ENCODE data around the gene CCSAP. TPM values are rescaled to one million over a fixed set of nuclear protein-coding genes. Genes with fewer than 3 reads are reported as not detected.

Gene CCSAP
- total and polyA plus RNA-seq, 11 donors: 0.94 to 6.2 (median 2.5) TPM

- intact Hi-C loops (cut with DNase I): no loop called here
- Histone ChIP-seq H3K36me3 (no peaks in the 10 kb centered on the region), H3K4me1 (peaks cover 0 to 6% (median 0%) of the 10 kb centered on the region in 12 donors), H3K27me3 (peaks cover 0 to 15% (median 0%) of the 10 kb centered on the region in 9 donors), H3K27ac (no peak overlapping the region), H3K4me3 (no peak overlapping the region), H3K9me3 (no peaks in the 10 kb centered on the region)
- no peak for ATAC-seq
- no peak for DNase-seq
- no peak for TF ChIP-seq POLR2A (IDR thresholded peaks at IDR 0.05)
- TF ChIP-seq CTCF (IDR thresholded peaks at IDR 0.05): no peak
- 83 to 93% (median 88%) methylated on average over 9 to 10 of the region's 10 CpGs for WGBS, 4 donors
These were observed 34.6 kb upstream of the CCSAP start for GRCh38 chr1:229377429-229377828.

DNA sequence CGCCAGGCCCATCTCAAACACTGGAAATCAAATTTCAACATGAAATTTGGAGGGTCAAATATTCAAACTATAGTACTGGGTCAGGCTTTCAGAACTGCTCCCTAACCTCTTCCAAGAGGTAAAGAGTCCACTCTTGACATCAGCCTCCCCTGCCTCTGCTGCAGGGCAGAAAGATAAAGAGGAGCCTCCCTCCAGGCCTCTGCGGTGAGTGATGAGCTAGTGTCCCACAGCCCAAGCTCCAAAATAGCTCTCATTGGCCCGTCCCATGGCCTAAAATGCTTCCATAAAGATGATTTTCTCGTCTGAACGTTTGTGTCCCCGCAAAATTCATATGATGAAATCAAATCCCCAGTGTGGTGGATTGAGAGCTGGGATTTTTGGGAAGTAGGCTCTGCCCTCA, 33.7 kb upstream of the CCSAP start:
- no peak for ATAC-seq
- Histone ChIP-seq H3K36me3 (no peaks in the 10 kb centered on the region), H3K4me3 (no peak overlapping the region), H3K27me3 (peaks cover 0 to 8% (median 0%) of the 10 kb centered on the region in 9 donors), H3K9me3 (no peaks in the 10 kb centered on the region), H3K4me1 (peaks cover 0 to under 1% (median 0%) of the 10 kb centered on the region in 12 donors), H3K27ac (no peak overlapping the region)
- intact Hi-C loops (cut with DNase I): no loop called here
- TF ChIP-seq POLR2A (IDR thresholded peaks at IDR 0.05) (no peak), CTCF (IDR thresholded peaks at IDR 0.05) (no peak)
- DNase-seq: no peak
- 82 to 90% (median 88%) methylated on average over 6 of the region's 6 CpGs for WGBS, 4 donors

DNA sequence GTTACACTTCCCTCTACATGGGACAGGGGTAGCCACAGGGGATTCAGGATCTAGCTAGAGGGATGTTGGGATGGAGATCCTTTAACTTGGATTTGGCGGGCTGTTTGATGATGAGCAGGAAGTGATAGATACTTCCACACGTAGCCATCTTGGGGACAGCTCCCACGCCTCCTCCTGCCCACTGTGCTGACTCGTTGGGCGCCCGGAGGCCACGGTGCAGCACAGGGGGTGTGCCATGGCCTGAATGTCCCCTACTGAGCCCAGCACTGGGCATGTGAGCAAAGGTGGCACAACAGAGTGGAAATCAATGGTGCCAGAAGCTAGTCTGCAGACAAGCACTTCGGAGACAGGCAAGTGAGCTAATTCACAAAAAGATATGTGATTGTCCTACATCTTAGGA, 31.6 kb upstream of the CCSAP start:
- 82 to 94% (median 88%) methylated on average over 8 of the region's 8 CpGs for WGBS, 4 donors
- Histone ChIP-seq H3K36me3 (no peaks in the 10 kb centered on the region), H3K27ac (no peak overlapping the region), H3K4me3 (no peak overlapping the region), H3K4me1 (peaks cover 0 to 7% (median 0%) of the 10 kb centered on the region in 12 donors), H3K27me3 (no peaks in the 10 kb centered on the region), H3K9me3 (no peaks in the 10 kb centered on the region)
- intact Hi-C loops (cut with DNase I): loop anchor here in 3 of 10 donors (5.0 kb wide), 3 partner anchors 33 to 108 kb away; partner anchors contain the start of gene ACTA1 (in 1 of the 3)
- no peak for DNase-seq
- no peak for ATAC-seq
- TF ChIP-seq POLR2A (IDR thresholded peaks at IDR 0.05): no peak
- TF ChIP-seq CTCF (IDR thresholded peaks at IDR 0.05): no peak

DNA sequence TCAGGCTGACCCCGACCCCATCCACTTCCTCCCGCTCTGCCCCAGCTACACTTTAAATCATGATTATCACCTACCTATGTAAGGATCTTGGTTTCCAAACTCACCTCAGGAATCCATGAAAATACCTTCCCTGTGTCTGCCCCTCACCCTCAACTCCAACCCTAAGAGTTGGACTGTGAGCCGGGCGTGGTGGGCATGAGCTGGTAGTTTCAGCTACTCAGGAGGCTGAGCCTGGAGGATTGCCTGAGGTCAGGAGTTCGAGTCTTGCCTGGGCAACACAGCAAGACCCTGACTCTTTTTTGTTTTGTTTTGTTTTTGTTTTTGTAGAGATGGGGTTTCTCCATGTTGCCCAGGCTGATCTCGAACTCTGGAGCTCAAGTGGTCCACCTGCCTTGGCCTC, 30.5 kb upstream of the CCSAP start:
- no peak for ATAC-seq
- 80 to 85% (median 83%) methylated on average over 6 of the region's 6 CpGs for WGBS, 4 donors

More for the DNA sequence above, 30.5 kb upstream of the CCSAP start:
- H3K27ac ChIP-seq: no peak overlapping the region
- intact Hi-C loops (cut with DNase I): loop anchor here in 3 of 10 donors (5.0 kb wide), 3 partner anchors 34 to 109 kb away; partner anchors contain the start of gene ACTA1 (in 1 of the 3)
- H3K4me1 ChIP-seq: peaks cover 0 to 7% (median 0%) of the 10 kb centered on the region in 12 donors
- no peaks in the 10 kb centered on the region for H3K9me3 ChIP-seq
- no peak overlapping the region for H3K4me3 ChIP-seq
- TF ChIP-seq CTCF (IDR thresholded peaks at IDR 0.05) (no peak), POLR2A (IDR thresholded peaks at IDR 0.05) (no peak)
- H3K27me3 ChIP-seq: no peaks in the 10 kb centered on the region
- H3K36me3 ChIP-seq: no peaks in the 10 kb centered on the region
- no peak for DNase-seq
